HG03457 (cell line): ENCODE results near the gene COPZ2.
"Not testable (repeated sequence)": the region's sequence is repeated elsewhere in the genome, so short reads cannot be mapped to it uniquely, and the experiment has no call there.

Experiments
- ATAC-seq: cut with Tn5 transposase; IDR thresholded peaks from one replicate; pipeline ENCODE4 v1.9.1; 2021; ENCODE audit warnings: moderate number of reproducible peaks; ENCODE audit not compliant: unreplicated experiment

The COPZ2 gene

DNA sequence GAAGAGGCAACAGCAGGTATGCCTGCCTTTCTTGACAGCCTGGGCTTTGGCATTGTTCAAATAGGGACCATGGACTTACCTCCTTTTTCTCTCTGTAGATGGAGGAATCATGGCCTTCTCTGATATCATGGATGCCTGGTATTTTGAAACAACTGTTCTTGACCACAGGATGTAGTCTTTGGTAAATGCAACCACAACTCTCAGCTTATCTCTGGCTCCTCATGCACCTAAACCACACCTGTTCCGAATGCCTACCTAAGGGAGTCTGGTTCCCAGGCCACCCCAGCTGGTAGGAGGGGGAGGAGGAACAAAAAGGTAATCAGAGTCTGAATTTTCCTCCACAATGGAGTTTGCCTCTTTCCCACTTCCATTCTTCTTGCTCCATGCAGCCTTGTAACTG lies 47.9 kb downstream of the COPZ2 start:
- ATAC-seq, result no peak

DNA sequence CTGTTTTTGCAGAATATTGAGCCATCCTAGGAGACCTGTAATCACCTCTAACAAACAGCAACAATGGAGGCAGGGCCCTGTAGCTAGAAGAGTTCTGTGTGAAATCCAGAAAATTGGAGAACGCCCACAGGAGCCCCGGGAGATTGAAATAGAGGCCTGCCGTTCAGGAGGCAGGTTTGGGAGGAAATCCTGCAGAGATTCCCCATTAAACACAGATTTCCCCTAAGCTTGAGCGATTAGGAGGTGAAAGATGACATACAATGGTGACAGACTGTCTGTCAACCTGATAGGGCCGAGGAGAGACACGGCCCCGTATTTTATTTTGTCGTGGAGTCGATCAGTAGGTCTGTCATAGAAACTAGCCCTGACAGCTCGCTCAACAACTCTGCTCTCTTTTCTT lies 48.4 kb downstream of the COPZ2 start:
- ATAC-seq, result no peak

GRCh38 chr17:47988445-47988844 lies 49.2 kb downstream of the COPZ2 start:
- not testable (repeated sequence) for ATAC-seq

DNA sequence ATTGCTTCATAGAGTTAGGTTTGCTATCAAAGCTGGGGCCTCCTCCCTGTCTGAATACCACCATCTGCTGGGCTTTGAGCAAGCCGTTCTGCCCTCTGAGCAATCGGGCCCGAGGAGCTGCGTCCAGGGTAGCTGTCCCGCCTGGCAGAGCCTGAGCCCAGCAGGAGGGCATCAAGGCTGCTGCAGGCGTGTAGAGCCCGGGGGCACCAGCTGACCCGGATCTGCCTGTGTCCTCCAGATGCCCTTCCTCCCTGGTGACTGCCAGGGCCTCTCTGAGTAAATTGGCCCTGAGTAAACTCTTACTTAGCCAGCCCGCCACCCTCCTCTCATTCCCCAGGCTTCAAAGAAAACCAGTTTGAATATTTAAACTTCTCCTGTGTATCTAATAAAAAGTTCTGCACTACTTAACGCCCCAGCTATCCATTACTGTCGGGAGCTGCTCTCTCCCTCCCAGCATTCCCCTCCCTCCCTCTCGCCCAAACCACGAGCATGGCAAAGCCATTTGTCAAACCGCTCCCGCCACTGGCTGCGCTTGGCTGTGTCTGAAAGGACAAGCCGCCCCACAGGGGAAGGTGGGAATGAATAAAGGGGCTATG lies 50.3 kb downstream of the COPZ2 start:
- ATAC-seq, result no peak

DNA sequence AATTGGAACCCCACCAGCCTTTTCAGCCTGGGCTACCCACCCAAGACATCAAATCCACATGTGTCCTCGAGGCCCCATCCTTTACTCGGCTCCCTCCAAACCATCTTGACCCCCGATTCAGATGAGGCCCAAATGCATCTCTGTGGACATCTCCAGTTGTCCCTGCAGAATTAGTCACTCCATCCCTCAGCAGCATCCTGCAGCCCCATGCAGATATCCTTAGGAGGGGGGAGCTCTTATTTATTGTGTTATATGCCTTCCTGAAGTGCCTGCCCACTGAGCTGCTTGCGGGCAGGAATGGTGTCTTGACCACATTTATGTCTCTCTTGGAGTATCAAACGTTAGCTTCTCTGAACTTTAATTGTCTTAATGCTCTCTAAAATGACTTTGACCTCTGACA lies 51.1 kb downstream of the COPZ2 start:
- no peak for ATAC-seq

- ATAC-seq, result no peak
Measured at GRCh38 chr17:47983492-47984223, 53.9 kb downstream of the COPZ2 start.

GRCh38 chr17:47982645-47983390 lies 54.8 kb downstream of the COPZ2 start:
- no peak for ATAC-seq

DNA sequence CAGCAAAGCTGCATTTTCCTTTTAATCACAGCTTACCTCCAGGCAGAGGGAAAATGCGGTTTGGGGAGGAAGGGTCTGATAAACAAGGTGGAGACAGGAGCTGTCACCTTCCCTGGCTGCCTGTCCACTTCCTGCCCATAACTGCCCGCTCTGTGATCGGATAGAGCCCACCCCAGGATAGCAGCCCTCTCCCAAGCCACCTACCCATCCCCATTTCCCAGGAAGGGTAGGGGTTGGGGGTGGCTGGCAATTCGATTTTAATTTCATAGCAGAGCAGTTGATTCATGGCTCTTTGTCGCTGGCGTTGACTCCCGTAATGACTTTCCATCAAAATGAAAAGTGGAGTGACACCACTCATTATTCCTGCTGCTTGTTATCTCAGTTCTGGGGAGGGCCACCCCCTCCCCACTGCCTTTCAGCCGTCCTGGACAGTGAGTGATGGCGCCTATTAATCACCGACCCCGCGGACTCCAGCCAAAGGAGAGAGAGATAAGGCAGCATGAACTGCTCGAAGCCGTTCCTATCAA lies 55.4 kb downstream of the COPZ2 start:
- no peak for ATAC-seq

GRCh38 chr17:47981462-47981861 lies 56.1 kb downstream of the COPZ2 start:
- ATAC-seq, result no peak

DNA sequence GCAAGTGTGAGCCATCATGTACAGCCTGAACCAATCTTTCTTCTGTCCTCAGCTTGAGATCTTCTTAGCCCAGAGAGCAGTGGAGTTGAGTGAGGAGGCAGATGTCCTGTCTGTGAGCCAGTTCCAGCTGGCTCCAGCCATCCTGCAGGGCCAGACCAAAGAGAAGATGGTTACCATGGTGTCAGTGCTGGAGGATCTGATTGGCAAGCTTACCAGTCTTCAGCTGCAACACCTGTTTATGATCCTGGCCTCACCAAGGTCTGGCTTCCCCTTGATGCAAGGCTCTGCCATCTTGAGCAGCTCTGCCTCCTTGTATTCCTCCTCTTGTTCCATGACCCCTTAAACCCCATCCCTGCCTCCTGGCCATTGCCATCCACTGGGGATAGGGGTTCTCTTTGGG lies 57.1 kb downstream of the COPZ2 start:
- ATAC-seq, result no peak

DNA sequence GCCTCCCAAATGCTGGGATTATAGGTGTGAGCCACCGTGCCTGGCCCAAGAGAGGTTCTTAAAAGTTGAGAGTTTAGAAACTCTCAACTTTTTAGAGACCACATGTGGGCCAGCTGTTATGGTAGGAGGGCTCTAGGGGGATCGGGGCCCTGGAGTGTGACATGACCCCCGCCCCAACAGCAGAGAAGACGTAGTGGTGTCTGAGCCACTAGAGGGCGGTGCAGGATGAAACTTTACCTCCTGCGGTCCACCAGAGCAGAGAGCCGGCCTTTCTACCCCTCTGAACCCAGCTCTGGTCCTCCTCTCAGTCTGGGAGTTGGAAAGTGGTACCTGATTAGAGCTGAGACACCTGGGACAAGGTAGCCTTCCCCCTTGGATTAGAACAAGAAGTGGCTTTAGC lies 59.3 kb downstream of the COPZ2 start:
- ATAC-seq, result no peak
